ENCODE measurements around the gene OR4M2.
"Not testable (repeated sequence)": the region's sequence is repeated elsewhere in the genome, so short reads cannot be mapped to it uniquely, and the experiment has no call there.

The OR4M2 gene, protein sequence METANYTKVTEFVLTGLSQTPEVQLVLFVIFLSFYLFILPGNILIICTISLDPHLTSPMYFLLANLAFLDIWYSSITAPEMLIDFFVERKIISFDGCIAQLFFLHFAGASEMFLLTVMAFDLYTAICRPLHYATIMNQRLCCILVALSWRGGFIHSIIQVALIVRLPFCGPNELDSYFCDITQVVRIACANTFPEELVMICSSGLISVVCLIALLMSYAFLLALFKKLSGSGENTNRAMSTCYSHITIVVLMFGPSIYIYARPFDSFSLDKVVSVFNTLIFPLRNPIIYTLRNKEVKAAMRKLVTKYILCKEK

DNA sequence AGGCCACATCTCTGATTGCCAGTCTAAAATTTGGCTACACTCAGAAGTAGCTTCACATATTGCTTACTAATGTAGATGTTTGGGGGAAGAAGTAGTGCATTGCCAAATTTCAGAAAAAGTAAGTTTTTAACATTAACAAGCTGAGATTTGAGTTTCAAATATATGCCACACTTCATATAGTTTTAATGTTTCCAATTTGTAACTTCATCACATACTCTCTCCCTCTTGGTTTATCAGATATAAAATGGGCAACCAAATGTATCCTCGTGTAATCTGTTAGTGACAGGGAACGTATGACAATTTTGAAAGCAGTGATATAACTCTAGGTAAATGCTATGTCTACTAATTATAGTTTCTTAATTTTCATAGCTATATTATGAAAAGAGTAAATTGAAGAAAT, at the start of gene OR4M2:
Gene OR4M2 (plus strand): TSS at position 301 of the 400 bp plus-strand sequence. CDS start 98 bp downstream, at position 399.
- DNase-seq, result not testable (repeated sequence)

DNA sequence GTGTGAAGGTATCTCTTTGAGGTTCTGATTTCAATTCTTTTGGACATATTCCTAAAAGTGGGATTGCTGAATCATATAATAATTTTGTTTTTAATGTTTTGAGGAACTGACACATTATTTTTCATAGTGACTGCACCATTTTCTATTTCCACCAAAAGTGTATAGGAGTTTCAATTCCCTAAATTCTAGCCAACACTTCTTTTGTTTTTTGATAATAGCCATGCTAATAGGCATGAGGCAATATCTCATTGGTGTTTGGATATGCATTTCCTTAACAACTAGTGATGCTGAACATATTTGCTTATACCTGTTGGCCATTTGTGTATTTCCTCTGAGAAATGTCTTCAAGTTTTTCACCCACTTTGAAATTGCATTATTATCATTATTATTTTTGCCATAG, 11.1 kb upstream of the OR4M2 start:
- DNase-seq, result not testable (repeated sequence)

DNA sequence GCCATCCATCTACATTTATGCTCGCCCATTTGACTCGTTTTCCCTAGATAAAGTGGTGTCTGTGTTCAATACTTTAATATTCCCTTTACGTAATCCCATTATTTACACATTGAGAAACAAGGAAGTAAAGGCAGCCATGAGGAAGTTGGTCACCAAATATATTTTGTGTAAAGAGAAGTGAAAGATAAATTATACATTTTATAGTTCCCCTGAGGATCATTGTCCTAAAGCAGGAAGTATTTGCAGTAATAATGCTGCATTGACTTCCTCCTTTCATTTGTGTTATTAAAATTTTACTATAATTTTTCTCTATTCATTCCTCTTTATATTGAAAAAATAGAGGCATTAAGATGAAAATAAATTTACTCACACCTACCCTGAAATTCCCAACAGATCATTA, 1.1 kb downstream of the OR4M2 start:
- DNase-seq, result not testable (repeated sequence)

DNA sequence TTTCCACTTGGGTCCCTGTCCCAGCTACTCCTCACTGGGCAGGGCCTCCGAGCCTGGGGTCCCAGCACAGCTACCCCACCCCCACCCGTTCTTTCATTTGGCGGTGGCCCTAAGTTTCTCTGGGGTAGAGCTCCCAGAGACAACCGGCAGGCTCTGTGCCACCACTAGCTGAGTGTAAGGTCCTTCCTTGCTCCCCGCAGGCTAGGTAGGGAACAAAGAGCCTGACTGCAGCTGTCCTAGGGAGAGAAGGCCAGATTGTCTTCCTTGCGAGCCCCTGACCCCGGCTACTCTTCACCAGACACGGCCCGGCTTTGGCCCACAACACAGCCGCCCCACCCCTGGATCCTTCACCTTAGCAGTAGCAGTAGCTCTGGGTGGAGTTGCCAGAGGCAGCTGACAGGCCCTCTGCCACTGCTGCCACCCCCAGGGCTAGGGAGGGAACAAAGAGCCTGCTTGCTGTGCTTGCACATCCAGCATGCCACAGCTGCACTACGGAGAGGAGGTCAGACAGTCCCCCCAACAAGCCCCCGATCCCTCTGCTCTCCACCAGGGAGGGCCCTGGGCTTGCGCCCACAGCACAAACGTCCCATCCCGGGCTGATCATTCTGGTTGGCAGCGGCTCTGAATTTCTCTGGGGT, 18.4 kb downstream of the OR4M2 start:
- DNase-seq, result peak; percentile 11

DNA sequence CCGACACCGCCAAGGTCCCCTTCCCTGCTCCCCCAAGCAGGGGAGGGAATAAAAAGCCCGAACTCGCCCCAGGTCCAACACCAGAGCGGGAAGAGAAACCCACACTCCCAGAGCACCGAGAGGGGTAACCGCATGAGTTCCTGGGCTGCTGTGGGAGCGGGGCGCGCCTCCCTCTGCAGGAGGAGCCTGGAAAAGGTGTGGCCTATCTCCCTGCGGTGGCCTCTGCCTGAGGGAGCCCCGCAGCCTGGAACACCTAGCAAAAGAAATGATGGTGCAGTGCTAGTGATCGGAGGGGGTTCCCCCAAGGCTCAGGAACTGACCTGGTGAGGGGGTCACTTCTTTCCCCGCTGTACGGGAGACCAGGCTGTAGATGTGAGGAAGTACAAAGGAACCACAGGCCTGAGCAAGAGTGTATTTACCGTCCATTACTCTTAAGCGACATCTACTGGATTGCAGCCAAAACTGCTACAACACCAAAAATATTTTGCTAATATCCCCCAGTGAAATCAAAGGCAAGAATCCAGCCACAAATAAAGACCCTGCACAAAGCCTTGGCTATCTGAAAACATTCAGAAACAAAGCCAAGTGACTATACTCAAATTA, 19.1 kb downstream of the OR4M2 start:
- not testable (repeated sequence) for DNase-seq

DNA sequence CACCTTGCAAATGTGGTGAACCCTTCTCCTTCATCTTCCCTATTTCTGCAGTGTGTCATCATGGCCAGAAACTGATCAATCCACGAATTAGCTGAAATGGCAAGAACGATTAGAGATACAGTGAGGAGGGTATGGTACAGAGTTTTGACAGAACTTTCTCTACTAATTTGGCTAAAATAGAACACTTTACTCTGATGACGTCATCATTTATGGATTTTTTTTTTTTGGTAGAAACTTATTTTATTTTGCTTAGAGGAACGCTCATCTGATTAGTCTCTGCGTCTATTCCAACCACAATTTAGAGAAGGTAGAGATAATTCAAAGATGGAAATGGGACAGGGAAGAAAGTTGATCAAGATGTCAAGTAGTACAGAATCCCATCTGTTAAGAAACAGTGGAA, 41.7 kb downstream of the OR4M2 start:
- not testable (repeated sequence) for DNase-seq
